COLO829 (cell line): ENCODE data around the gene DUSP22.
"Not testable (repeated sequence)": the region's sequence is repeated elsewhere in the genome, so short reads cannot be mapped to it uniquely, and the experiment has no call there.

Source experiments
- DNase-seq: peaks from one replicate; pipeline ENCODE4 v3.0.0; 2012; ENCODE audit warnings: low spot score

DUSP22 gene

DNA sequence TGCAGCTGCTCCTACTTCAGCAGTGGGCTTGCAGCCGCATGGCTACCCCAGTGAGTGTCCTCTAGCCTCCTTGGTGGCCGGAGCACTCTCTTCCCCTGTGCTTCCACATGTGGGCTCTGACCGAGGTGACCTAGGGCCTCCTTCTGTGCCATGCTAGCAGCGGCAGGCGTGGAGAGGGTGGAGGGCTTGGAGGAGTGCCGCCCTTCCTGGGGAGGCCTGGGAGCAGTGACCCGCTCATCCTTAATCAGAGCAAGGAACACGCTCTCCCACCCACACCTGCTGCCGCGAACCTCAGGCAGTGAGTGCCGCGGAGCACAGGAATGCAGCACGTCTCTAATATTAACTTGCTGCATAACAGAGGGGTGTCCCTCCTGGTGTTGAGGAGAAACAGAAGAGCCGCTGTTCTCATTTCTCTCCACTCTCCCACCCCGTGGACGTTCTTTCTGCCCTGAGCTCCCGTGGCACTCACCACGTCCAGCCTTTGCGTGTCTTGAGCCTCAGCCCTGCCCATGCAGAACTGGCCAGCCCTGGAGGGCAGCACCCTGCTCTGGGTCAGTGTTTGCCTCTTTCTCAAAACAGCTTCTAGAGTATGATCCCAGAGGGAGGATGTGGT lies 31.9 kb downstream of the DUSP22 start:
- no peak for DNase-seq

DNA sequence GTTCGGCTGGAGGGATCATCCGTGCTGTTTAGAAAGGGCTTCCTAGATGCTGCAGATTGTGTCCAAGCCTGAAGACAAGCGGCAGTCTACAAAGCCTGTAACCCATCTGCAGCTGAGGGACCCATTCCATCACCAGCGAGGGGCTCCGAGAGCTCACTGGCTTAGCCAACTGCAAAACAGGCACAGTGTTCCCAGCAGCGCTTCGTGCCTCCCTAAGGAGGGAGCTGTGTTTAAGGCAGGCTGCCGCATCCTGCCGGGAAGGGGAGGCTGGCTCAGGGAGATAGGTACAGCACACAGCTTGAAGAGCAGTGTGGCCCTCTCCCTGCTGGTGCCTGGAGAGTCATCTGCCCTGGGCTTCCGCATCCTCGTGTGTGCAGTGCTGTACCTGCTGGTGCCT lies 32.4 kb downstream of the DUSP22 start:
- no peak for DNase-seq

DNA sequence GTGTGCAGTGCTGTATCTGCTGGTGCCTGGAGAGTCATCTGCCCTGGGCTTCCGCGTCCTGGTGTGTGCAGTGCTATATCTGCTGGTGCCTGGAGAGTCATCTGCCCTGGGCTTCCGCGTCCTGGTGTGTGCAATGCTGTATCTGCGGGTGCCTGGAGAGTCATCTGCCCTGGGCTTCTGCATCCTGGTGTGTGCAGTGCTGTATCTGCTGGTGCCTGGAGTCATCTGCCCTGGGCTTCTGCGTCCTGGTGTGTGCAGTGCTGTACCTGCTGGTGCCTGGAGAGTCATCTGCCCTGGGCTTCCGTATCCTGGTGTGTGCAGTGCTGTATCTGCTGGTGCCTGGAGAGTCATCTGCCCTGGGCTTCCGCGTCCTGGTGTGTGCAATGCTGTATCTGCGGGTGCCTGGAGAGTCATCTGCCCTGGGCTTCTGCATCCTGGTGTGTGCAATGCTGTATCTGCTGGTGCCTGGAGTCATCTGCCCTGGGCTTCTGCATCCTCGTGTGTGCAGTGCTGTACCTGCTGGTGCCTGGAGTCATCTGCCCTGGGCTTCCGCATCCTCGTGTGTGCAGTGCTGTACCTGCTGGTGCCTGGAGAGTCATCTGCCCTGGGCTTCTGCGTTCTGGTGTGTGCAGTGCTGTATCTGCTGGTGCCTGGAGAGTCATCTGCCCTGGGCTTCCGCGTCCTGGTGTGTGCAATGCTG lies 33.0 kb downstream of the DUSP22 start:
- not testable (repeated sequence) for DNase-seq

DNA sequence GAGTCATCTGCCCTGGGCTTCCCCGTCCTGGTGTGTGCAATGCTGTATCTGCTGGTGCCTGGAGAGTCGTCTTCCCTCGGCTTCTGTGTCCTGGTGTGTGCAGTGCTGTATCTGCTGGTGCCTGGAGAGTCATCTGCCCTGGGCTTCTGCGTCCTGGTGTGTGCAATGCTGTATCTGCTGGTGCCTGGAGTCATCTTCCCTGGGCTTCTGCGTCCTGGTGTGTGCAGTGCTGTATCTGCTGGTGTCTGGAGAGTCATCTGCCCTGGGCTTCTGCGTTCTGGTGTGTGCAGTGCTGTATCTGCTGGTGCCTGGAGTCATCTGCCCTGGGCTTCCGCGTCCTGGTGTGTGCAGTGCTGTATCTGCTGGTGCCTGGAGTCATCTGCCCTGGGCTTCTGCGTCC lies 33.8 kb downstream of the DUSP22 start:
- DNase-seq, result not testable (repeated sequence)

DNA sequence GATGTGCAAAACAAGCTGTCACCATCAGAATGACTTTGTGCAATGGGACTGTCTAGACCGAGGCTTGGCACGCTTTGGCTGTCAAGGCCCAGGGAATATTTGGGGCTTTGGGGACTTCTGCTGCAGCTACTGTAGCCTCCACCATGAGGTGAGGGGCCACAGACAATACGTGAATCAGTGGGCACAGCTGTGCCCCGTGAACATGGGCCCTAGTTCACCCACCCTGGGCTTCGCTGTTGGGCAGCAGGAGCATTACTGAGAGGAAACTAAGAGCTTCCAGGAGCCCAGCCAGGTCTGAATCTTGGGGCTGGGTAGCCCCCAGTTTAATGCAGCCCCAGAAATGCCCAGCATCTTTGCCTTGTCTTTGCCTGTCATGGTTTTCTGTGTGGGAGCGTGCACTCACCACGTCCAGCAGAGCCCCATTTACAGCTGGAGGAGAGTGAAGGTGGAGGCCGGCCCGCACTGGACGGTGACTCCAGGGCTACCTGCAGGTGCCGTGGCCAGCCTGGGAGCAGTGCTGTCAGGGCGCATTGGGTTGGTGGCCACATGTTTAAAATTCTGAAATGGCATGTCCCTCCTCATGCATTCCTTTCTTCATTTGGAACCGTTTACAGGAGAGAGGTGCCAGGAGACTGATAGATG lies 34.7 kb downstream of the DUSP22 start:
- no peak for DNase-seq

DNA sequence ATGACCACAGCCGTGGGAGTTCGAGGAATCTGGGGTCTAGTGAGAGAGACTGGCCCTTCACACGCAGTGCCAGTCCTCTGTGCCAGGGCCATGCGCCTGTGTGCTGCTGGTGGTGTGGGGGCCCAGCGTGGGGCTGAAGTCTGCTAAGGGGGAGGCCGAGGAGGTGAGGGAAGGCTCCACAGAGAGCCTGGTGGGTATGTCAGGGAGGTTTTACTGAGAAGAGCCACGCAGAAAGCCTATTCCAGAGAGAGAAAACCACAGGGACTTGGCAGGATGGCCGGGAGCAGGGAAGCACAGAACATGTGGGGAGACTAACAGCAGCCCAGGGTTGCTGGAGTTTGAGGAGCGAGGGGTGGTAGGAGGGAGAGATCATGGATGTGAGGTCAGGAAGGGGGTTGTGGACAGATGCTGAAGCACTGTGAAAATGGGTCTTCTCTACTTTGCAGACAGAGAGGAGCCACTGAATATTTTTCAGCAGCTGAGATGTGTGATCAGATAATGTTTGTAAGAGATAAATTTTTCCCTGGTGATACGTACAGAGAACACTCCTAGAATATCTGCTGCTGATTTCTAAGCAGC lies 35.3 kb downstream of the DUSP22 start:
- no peak for DNase-seq

DNA sequence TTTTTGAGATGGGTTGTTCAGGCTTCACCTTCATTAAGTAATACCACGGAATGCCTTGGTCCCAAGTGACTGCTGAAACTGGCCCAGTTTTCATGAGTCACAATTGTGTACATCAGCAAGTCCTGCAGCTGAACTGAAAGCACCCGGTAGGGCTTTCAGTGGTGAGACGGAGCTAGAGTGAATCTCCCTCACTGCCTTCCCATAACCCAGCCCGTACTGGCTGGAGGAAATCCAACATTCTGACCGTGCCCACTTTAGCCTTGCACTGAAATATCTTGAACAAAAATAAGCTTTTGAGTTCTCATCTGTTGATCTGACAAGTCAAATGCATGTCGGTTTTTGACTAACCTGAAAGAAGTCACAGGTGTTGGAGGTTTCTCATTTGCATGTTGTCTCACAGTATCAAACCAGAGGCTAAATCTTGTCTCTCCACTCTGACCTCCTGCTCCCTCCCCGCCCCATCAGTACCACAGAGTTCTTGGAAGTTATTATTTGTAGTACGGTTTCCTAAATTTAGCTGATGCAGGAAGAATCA lies 35.9 kb downstream of the DUSP22 start:
- no peak for DNase-seq

DNA sequence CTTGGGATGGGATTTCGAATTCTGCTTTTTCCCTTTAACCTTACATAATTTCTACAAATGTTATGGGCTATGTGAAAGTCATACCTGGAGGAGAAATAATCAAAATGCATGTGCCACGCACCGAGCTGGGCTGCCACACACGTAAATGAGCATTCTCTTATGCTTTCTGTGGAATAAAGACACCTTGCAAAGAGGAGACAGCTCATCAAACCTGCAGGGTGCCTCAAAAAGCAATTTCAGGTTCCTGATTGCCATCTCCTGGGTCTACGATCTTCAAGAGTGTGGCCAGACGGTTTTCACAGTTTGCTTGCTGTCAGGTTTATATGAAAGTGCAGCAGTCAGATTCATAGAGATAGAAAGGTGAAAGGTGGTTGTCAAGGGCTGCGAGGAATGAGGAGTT lies 36.6 kb downstream of the DUSP22 start:
- no peak for DNase-seq

DNA sequence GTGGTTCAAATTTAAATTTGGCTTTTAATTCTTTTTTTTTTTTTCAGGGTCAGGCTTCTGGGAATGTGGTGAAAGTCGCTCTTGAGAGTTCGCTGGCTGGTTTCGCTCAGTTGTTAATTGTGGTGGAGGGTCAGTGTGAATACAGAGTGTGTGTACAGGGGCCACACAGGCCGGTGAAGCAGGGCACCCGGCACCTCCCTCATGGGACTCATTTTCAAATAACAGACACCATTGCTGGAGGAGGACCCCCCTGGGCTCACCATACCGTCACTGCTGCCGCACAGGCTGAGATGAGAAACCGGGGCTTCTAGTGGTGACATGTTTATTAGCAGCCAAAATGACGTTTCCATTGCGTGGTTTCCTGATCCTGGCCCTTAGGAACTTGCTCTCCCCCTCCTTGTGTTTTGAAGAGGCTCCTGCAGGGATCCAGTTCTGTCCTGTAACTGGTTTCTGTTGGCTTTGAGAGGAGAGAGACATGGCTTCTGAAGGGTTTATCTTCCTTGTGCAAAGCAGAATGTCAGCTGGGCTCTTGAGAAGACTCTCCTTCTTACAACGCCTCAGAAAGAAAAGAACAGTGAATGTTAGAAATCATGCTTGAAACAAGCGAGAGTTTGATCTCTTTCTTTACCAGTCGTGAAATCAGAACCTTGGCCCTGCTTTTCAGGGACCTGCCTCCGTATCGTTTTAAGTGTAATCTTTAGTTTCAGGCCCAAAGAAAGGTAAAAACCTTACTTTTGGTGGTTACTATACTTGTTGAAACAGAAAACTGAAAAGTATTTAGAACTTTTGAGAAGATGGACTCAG lies 37.8 kb downstream of the DUSP22 start:
- DNase-seq, result no peak

DNA sequence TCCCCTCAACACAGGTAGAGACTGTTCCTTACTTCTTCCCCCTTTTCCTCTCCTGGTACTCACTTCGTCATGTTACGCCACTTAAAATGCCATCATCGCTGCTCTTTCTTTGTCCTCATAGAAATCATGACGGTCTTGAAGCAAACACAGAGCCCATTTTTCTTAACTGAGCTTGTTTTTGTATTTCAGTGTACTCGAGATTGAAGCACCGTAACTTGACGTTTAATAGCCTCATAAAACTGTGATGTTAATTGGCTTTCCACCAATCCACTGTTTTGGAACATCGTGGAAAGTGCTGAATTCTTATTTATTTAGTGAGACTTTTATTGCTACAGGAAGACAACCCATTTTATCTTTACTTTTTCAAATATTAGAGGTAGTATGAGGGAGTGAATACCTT lies 38.7 kb downstream of the DUSP22 start:
- DNase-seq, result no peak

DNA sequence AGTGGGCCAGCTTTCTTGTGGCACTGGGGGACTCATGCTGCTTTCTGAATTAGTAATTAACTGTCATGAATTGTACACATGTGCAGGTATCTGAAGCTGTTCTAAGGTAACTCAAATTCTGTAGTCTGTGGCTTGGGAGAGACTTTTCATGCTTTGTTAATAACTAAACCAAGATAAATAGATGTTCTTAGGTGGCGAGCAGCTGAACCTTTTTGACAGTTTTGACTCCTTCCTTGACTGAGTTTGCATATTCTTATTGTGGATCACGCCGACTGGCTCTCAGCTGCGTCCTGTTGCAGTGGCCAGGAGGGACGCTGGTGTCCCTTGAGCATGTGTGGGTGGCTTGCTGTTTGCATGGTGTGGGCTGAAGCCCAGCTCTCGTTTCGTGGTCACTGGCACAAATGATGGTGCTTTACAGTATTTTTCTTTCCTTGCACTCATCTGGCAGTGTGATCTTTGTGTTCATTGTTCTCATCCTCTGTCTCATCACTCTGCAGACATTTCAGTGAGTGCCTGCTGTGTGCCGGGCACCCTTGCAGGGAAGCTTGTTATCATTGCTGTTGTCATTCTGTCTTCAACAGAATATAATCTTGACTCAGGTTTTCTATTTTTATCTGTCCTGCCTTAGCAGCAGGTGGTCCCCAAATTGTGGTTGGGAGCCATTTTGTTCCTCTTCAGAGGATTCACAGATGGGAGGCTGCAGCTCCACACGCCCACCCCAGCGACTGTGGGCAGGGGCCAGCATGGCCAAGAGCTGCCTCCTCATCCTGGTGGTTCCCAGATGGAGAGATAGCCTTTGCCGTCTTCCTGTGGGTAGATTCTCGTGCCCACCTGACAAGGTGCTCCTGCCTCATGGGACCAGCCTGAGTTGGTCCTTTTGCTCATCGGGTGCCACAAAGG lies 39.6 kb downstream of the DUSP22 start:
- DNase-seq, result no peak

DNA sequence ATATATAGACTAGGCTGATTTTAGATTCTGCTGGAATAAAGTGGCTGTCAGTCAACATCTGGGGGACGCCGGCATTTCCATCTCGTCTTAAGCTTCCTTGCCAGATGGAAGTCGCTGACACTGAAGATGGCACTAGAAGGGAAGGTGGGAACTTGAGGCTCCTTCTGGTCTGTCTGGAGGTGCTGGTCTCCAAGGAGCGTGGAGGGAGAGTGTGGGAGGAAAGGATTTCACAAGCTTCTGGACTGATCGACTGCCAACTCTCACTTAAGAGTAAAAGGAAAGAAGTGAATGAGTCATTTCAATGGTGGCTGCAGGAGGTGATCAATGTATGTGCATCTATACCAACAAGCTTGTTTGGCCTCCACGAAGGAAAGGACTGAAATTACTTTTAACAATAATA lies 40.4 kb downstream of the DUSP22 start:
- DNase-seq, result no peak

DNA sequence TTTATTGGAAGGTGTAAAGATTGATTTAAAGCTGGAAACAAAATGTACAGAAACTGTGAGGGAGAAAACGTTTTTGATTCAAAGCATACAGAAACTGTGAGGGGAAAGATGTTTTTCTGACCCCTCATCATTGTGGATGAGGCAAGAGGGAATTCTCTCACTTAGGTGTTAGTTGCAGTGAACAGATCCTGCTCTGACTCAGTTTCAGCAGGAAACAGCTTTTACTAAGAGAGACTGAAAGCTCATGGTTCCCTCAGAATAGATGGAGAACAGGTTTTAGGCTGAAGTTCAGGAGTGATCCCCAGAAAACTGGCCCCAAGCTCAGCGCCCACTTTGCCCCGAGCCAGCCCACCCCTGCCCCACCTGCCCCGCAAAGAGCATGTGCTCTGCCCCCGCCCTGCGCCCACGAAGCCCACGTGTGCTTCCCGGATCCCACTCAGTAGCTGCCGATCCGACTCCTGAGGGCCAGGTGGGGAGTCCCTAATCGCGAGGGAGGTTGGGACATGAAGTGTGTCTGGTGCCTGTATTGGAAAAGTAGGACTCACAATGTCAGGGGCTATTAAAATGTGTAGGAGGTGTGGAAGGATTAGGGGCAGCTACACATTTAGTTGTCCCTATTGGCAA lies 41.2 kb downstream of the DUSP22 start:
- no peak for DNase-seq

DNA sequence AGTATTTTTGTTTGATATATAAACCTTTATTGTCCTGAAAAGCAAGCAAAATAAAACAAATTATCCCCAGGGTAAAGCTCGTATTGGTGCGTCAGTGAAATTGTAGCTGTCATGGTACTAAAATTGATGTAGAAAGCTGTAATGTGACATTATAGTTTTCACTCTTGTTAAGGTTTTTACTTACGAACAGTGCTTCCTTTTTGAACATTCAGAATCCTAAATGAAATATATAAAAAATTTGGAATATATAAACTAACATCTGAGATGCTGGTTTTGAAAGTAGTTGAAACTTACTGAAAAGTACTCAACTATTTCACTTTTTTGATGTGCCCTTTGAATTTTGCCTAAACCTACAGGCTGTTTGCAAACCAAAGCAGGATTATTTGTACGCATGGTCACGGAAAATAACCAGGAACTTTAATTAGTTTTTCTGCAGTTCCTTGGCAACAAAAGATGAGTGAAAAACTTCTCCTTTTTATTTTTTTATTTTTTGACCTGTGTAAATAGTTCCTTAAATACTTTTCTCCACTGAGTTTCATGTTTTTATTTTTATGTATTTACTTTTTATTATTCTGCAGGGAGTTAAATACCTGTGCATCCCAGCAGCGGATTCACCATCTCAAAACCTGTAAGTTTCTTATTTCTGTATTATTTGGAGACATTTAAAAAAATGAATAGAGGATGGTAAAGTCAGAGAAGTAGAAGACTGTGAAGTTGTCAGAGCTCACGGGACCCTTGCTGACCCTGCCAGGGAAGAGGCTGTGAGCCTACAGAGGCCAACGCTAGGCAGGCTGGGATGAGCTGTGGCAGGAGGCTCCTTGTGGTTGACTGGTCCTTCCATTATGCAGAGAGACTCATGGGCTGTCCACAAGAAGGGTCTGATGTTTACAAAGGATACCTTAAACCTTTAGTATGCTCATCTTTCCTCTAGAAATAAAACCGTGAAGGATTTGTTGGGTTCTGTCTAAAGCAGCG lies 42.5 kb downstream of the DUSP22 start:
- DNase-seq, result no peak

DNA sequence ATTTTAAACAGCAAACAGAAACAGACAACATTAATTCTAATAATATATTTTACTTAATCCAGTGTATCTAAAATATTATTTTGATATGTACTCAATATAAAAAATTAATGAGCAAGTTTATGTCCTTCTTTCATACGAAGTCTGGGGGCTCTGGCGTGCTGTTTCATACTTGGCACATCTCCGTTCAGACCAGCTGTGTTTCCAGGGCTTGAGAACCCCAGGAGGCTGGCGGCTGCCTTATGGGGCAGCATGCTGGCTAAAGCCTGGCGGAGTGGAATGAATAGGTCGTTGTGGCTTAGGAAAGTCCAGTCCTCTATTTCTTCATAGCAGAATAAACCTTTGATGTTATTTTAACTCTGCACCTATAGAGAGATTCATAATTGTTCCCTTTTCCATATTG lies 43.3 kb downstream of the DUSP22 start:
- DNase-seq, result no peak

DNA sequence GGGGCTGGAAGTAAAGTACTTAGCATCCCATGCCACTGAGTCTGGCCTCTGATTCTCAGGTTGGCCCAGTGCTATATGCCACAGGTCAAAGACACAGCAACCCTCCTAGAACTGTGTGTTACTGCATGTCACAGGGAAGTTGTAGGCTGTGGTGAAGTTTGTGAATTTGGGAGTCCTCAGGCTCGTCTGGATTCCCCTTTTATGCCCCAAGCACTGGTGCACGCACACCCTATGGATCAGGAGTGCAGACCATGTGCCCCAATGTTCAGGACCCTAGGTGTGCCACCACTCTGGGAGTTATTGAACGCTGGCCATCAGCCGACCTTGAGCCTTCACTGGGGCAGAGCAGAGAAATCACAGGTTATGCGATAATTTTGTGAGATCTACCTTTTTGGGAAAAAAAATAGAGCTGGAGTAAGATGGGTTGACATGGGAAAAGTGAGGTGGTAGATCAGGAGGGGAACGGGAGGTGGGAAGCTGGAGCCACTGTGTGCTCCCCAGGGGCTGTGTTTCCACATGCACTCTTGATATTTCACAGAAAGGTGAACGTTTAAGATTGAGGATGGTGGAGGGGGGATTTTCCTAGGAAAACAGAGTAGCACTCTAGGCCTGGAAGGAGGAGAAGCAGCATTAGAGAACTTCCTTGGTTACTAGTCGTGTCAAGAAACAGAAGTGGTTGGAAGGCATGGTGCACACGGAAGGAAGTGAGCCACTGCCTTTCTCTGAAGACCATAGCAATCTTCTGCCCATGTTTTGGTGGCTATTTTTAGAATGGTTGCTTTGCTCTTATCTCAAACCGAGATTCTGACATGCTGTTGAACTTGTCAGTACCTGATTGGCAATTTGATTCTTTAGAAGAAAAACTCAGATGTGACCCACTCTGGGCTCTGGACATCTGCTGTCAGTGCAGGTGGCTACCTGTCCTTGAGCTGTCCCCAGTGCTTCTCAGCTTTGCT lies 44.1 kb downstream of the DUSP22 start:
- DNase-seq, result no peak

DNA sequence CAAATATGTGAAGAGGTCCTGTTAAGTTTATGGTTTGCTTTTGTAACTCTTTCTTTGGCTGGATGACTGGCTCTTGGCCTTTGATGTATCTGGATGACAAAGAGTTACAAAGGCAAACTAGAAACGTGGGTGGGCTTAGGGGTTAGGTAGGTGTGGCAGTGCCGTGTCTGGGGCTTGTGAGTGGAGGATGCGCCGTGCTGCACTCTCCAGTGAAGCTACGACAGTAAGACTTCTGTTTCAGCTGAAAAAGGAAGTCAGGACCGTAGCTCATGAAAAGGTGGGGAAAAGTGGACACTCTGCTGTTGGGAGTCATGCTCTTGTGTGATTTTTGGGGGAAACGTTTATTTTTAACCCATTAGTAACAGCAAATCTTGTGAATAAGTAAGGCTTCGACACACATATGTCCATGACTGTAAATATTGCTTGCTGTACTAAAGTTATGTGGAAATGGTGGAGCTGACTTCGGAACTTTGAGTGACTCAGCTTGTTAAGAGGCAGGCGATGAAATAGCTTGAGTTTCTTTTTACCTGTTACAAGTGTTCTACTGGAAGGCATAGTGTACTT lies 45.6 kb downstream of the DUSP22 start:
- no peak for DNase-seq

DNA sequence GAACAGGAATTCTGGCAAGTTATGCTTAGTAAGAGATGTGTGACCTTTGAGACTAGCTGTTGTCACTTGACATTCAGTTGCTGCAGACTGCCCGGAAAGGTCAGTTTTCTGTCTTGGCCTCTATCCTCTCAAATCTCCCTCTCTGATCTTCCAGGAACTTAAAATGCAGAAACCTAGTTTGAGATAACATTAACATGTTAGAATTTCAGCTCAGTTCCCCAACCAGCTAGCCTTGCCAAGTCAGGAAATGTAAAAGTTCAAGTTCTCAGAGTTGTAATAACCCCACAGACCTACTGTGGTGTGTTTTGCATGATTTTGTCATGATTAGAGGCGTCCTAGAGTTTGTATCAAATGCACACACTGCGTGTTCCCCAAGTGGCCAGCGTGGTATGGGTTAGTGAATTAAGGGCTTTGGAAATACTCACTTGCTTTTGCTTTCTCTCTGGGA lies 46.6 kb downstream of the DUSP22 start:
- DNase-seq, result no peak
